HG03342 (cell line): Measurements from ENCODE around the gene FAM210A.
A peak's percentile ranks its signal among the peaks of the same experiment; 100 is the strongest.
"Not testable (repeated sequence)": the region's sequence is repeated elsewhere in the genome, so short reads cannot be mapped to it uniquely, and the experiment has no call there.

Experiments
- ATAC-seq: cut with Tn5 transposase; IDR thresholded peaks from one replicate; pipeline ENCODE4 v1.9.1; 2021; ENCODE audit warnings: mild to moderate bottlenecking, moderate library complexity; ENCODE audit not compliant: unreplicated experiment

The FAM210A gene

GRCh38 chr18:13726232-13726971 lies at the start of gene FAM210A, which contains the start of gene RNMT:
FAM210A (minus strand) TSS chr18:13726558; CDS start chr18:13682077, 44,481 bp downstream.
RNMT (plus strand) TSS chr18:13726673; CDS start chr18:13731518, 4,845 bp downstream.
- ATAC-seq = peak; percentile 93

GRCh38 chr18:13775058-13775457 lies 48.7 kb upstream of the FAM210A start:
- no peak for ATAC-seq

DNA sequence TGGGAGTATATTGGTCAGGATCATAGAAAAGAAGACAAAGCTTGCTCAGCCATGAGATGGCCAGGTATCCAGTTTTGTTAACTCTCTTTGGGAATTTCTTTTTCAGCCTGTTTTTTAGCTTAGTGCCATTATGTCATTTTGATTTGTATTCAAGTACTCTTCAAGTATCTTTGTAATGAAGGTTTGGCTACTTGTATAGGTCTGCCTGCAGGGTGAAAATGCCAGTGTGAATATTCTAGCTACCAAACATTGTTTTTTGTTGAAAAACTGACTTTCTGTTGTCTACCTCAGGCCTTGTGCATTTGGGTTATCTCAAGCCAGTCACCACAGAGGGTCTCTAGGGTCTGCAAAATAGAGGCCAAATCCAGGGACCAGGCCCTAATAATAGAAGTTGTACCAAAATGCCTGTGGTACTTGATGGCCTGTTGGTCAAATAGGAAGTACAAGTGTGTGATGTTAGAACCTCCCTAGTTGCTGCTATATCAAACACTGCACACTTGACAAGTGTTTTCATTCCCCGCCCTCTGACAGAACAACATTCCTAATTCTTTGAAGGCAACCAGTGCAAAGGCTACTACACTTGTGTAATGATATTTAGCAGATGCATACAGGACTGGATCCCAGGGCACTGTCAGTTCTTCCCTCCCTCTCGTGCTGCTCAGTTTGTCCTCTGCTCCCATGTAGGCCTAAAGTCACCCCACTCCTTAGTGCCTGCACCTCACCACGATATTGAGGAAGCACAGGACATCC lies 36.5 kb upstream of the FAM210A start:
- ATAC-seq = no peak

DNA sequence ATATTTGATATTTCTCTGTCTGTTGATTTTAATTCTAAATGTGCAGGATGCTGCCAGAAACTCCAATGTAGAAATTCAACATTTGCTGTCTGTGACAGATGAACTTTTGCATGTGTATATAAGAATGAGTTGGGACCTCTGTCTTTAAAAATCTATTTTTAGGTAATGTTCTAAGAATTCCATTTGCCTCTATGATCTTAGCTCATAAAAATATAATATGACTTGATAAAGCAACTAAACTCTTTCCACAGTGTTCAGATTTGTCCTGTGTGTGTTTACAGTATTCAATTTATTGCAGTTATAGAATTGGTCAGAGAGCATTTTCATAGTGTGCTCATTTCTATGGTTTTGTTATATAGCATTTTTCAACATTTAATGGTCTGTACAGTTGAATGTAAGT lies 33.7 kb upstream of the FAM210A start:
- ATAC-seq = no peak

DNA sequence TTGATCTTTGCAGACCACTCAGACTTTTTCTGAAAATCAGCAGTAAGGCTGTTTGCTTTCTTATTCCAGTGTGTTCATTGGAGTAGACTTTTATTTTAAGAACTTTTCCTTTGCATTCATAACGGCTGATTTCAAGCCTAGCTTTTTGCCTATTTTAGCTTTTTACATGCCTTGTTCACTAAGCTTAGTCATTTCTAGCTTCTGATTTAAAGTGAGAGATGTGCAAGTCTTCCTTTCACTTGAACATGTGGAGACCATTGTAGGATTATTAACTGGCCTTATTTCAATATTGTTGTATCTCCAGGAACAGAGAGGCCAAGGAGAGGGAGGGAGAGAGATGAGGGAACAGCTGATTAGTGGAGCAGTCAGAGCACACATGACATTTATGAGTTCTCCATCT lies 32.3 kb upstream of the FAM210A start:
- no peak for ATAC-seq

DNA sequence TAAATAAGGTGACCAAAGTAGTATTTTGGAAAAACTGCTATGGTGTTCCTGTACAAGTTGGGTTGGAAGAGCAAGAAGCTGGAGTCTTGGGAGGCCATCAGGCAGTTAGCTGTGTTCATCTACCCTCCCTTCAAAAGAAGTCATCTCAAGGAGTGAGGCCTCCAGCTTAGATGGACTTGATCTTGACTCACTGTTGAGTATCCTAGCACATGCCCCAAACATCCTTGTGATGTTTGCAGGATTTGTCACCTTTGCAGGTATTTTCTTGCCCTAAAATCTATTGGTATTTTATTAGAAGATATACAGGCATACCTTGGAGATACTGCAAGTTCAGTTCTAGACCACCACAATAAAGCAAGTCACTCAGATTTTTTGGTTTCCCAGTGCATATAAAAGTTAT lies 30.3 kb upstream of the FAM210A start:
- ATAC-seq = no peak

DNA sequence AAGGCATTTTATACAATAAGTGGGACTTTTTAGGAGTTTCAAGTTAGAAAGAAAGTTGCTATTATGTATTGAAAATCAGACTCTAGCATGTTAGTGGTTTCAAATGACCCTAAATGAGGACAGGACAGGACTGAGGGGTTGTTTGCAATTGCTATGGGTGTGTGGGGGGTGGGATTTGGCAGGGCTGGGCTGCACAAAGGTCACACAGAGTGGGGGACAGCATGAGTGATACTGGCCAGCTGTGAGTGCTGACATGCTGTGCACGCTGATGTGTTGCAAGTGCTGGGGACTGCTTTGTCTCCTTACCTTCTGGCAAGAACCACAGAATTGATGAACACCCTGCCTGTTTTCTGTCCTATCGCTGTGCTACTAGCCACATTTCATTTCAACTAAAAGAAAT lies 29.9 kb upstream of the FAM210A start:
- ATAC-seq = no peak

DNA sequence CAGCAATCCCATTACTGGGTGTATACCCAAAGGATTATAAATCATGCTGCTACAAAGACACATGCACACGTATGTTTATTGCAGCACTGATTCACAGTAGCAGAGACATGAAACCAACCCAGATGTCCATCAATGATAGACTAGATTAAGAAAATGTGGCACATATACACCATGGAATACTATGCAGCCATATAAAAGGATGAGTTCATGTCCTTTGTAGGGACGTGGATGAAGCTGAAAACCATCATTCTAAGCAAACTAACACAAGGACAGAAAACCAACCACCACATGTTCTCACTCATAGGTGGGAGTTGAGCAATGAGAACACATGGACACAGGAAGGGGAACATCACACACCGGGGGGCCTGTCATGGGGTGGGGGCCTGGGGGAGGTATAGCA lies 25.2 kb upstream of the FAM210A start:
- ATAC-seq = not testable (repeated sequence)

DNA sequence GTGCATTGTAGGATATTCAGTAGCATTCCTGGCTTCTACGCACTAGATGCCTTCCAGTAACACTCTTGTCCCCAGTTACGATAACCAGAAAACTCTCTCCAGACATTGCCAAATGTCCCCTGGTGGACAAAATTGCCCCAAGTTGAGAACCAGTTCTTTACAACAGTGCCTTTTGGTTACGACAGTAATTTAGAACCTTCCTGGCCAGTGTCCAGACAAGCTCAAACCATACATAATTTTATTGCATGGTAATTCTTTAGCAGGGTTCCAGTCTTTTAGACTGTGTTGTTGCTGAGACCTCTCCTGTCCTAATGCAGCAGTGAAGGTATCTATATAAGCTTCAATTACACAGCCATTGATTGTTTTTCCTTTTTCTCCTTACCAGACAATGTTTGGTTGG lies 20.3 kb upstream of the FAM210A start:
- no peak for ATAC-seq

GRCh38 chr18:13745696-13746095 lies 19.3 kb upstream of the FAM210A start:
- ATAC-seq = no peak

GRCh38 chr18:13735681-13736080 lies 9.3 kb upstream of the FAM210A start:
- ATAC-seq = no peak

GRCh38 chr18:13730481-13730880 lies 4.1 kb upstream of the FAM210A start:
- no peak for ATAC-seq

- ATAC-seq = peak; percentile 20
These were observed 594 bp upstream of the FAM210A start for GRCh38 chr18:13726972-13727331.

- ATAC-seq = no peak
These were observed 659 bp downstream of the FAM210A start for GRCh38 chr18:13725566-13726231.

DNA sequence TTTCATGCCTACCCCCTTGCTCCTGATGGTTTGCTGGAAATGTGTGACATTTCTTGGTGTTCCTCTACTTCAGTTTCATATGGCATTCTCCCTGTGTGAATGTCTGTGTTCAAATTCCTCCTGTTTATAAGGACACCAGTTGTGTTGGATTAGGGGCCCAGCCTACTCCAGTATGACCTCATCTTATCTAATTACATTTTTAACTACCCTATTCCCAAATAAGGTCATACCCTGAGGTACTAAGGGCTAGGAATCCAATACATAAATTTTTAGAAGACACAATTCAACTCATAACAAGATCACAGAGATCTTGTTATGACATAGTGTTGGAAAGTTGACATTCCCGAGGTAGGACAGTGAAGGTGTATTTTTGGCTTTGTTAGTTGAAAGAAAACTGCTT lies 5.5 kb downstream of the FAM210A start:
- ATAC-seq = no peak

- no peak for ATAC-seq
These were observed 6.2 kb downstream of the FAM210A start for GRCh38 chr18:13720123-13720522.

- no peak for ATAC-seq
These were observed 9.4 kb downstream of the FAM210A start for GRCh38 chr18:13716916-13717315.

DNA sequence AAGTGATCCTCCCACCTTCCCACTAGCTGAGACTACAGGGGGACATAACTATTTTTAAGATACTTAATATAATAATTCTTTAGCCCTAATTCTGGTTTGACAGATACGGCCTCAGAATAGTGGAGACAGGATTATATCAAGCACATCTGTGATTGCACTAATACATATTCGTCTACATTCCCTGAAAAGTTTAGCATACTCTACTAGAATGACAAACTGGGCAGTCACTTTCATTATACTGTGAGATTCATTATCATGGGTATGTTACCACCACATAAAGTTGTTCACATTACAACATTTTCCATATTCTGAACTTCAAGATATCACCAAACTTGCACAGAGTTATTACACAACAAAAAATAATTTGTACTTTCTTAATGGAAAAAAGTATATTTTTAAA lies 11.0 kb downstream of the FAM210A start:
- no peak for ATAC-seq

DNA sequence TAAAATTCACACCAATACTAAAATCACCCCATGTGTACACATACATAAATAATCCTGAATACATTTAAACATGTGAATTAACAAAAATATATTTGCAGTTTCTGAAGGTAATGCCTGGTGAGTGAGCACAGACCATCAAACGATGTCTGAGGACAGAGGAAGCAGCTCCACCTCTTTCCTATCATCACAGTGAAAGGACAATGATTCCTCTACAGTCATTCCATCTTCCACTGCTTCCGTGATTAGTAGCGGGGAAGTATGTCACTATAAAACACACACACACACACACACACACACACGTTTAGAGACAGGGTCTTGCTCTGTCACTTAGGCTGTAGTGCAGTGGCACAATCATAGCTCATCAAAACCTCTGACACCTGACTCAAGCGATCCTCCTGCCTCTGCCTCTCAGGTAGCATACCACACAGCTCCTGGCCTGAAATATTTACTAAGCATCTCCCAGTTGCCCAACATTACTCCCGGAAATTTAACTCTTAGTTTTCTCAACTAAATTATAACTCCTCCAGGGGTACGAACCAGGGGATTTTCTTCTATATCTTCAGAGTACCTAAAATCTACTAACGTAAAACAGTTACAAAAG lies 12.8 kb downstream of the FAM210A start:
- no peak for ATAC-seq

DNA sequence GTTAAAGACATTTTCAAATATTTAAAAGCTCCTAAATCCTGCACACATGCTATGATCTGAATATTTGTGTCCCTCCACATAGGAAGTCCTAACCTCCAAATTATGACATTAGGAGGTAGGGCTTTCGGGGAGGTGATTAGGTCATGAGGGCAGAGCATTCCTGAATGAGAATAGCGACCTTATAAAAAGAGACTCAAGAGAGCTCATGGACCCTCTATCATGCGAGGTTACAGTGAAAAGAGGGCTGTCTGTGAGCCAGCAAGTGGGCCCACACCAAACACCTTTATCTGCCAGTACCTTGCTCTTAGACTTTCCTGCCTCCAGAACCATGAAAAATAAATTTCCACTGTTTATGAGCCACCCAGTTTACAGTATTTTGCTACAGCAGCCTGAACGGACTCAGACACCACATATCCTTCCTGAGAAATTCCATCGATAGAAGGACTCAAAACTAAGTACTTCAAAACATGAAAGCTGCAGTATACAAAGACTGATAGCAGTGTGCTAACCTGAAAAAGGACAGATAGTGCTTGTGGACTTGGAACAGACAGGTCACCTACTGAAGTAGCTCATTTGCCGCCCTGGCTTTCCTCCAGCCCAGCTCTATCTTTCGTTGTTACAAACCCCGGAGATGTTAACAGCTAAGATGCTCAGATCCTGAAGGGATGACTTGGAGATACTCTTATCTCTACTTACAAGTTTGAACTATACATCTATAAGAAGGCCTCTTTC lies 13.8 kb downstream of the FAM210A start:
- no peak for ATAC-seq

- ATAC-seq = no peak
These were observed 15.9 kb downstream of the FAM210A start for GRCh38 chr18:13710414-13710831.
